ENCODE data around the gene CNTNAP2. TPM values are rescaled to one million over a fixed set of nuclear protein-coding genes. Genes with fewer than 3 reads are reported as not detected.

Gene CNTNAP2
- total RNA-seq, 4 donors from 2014 or later = 0.42 to 0.71 TPM; not detected in 2

GRCh38 chr7:148230883-148231282 is 2114.3 kb downstream of the CNTNAP2 start:
- intact Hi-C loops (cut with DNase I; ENCODE audit: low total_unique reads) = no loop called here
- DNase-seq (ENCODE audit: low spot score in 2 of 2) = no peak
- H3K4me3 ChIP-seq (ENCODE audit: low read depth, poor library complexity, severe bottlenecking) = no peak overlapping the region
- whole genome bisulfite sequencing, 2 donors = 85 to 93% methylated on average over 4 of the region's 4 CpGs
- TF ChIP-seq CTCF (IDR thresholded peaks at IDR 0.05) (no peak), POLR2A (IDR thresholded peaks at IDR 0.05) (no peak)

GRCh38 chr7:148232784-148233183 is 2116.2 kb downstream of the CNTNAP2 start:
- WGBS, 2 donors = 59 to 63% methylated on average over 3 of the region's 3 CpGs
- TF ChIP-seq POLR2A (IDR thresholded peaks at IDR 0.05) (no peak), CTCF (IDR thresholded peaks at IDR 0.05) (no peak)
- intact Hi-C loops (cut with DNase I; ENCODE audit: low total_unique reads) = no loop called here
- H3K4me3 ChIP-seq (ENCODE audit: low read depth, poor library complexity, severe bottlenecking) = no peak overlapping the region
- DNase-seq (ENCODE audit: low spot score in 2 of 2) = no peak

DNA sequence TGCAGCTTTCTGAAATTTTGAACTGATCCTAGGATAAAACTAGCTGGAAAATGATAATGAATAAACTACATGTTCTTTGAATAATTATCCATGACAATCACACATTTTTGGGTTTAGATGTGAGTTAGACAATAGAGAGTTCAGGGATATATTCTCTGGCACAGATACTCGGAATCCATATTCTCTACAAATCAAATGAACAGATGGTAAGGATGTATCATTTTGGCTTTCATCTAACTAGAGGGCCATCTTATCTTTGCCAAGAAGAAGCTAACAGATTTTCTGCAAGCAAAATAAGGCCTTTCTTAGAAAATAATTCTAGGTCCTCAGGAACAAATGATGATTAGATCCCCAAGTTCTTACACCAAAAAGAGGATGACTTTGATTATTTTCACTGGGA is 2118.1 kb downstream of the CNTNAP2 start:
- DNase-seq (ENCODE audit: low spot score in 2 of 2) = no peak
- 79% methylated on average over 1 of the region's 1 CpG for WGBS, 2 donors
- no peak overlapping the region for H3K4me3 ChIP-seq (ENCODE audit: low read depth, poor library complexity, severe bottlenecking)
- intact Hi-C loops (cut with DNase I; ENCODE audit: low total_unique reads) = no loop called here
- TF ChIP-seq POLR2A (IDR thresholded peaks at IDR 0.05) (no peak), CTCF (IDR thresholded peaks at IDR 0.05) (no peak)

DNA sequence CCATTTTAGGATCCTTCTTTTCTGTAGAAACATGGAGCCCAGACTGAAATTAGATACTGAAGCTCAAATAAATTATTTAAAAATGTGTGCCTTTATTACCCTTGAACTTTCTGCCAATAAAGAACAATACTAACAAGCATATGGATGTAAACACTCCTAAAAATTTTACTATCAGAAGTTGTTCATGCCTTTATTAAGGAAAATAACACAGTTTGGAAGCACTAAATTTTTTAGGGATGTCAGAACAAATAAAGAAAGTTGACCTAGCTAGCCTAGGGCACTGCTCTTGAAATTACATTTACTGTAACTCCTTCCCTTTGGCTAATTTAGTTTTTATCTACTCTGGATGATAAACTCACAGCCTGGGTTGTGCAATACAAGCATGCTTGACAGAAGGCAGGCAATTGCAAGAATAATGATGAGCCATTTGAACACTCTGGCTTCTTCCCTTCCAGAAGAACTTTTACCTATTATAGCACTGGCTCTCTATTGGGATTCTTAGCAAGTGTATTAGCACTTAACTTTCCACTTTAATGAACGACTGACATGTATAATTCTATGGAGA is 2122.2 kb downstream of the CNTNAP2 start:
- 73 to 78% methylated on average over 1 of the region's 1 CpG for WGBS, 2 donors
- TF ChIP-seq CTCF (IDR thresholded peaks at IDR 0.05) (no peak), POLR2A (IDR thresholded peaks at IDR 0.05) (no peak)
- no peak overlapping the region for H3K4me3 ChIP-seq (ENCODE audit: low read depth, poor library complexity, severe bottlenecking)
- intact Hi-C loops (cut with DNase I; ENCODE audit: low total_unique reads) = no loop called here
- DNase-seq (ENCODE audit: low spot score in 2 of 2) = no peak

GRCh38 chr7:148241700-148242293 is 2125.2 kb downstream of the CNTNAP2 start:
- H3K4me3 ChIP-seq (ENCODE audit: low read depth, poor library complexity, severe bottlenecking) = no peak overlapping the region
- TF ChIP-seq POLR2A (IDR thresholded peaks at IDR 0.05) (no peak), CTCF (IDR thresholded peaks at IDR 0.05) (no peak)
- no peak for DNase-seq (ENCODE audit: low spot score in 2 of 2)
- intact Hi-C loops (cut with DNase I; ENCODE audit: low total_unique reads) = no loop called here
- WGBS, 2 donors = 49 to 54% methylated on average over 3 of the region's 3 CpGs

Data from lower leg skin (tissue), 4 donors.